ENCODE results near the gene IFNAR2.
A peak's percentile ranks its signal among the peaks of the same experiment; 100 is the strongest.

Gene IFNAR2

GRCh38 chr21:33270986-33271385 lies 41.2 kb downstream of the IFNAR2 start:
- DNase-seq: no peak

GRCh38 chr21:33273044-33273443 lies 43.3 kb downstream of the IFNAR2 start:
- DNase-seq: no peak

GRCh38 chr21:33278721-33279120 lies 49.0 kb downstream of the IFNAR2 start:
- DNase-seq: peak; percentile 20

- DNase-seq: no peak
These were observed 49.6 kb downstream of the IFNAR2 start for GRCh38 chr21:33279330-33279820.

All from eye (tissue), 1 donor.